GM21529 (cell line): ENCODE measurements around the gene PAFAH2.

ENCODE experiments used
- ATAC-seq: cut with Tn5 transposase; IDR thresholded peaks from one replicate; pipeline ENCODE4 v1.9.1; 2021; ENCODE audit not compliant: unreplicated experiment

PAFAH2 gene

DNA sequence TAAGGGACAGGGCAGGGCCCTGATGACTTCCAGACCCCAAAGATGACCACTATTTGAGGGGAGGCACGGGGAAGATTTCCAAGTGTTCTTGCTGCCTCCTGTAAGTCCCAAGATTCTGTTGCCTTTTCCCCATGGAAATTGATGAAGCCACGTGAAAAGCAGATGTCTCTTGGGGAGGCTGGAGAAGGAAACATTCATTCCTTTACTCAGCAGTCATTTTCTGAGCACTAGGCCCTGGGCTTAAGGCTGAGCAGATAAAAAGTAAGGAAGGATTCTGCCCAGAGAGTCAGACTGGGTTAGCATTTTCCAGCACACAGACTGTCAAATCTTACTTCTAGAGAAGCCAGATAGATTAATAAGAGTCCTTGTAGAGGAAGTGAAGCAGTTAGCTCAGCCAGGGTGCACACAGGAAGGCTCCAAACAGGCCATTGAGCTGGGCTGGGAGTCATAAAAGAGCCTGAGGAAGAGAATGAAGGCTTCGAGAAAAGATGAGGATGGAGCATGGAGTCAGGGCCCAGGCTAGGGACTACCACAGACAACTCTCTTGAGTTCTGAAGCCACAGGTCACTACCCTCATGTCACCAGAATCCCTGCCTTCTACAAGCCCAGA lies 33.9 kb upstream of the PAFAH2 start:
- ATAC-seq: no peak

DNA sequence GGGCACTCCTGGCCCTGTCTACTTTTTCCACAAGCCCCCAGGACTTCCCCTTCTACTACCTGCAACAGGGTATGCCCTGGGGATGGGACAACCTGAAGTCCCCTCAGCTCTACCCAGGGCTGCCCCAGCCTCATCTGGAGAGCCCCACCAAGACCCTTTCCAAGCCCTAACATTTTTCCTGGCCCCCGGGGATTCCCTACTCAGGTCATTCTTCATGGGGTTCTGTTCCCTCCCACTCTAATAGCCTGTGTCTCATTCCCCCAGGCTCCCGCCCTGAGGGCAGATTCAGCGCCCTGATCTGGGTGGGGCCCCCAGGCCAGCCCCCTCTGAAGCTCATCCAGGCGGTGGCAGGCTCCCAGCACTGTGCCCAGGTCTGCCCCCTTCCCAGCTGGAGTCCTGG lies 33.3 kb upstream of the PAFAH2 start:
- ATAC-seq: no peak

DNA sequence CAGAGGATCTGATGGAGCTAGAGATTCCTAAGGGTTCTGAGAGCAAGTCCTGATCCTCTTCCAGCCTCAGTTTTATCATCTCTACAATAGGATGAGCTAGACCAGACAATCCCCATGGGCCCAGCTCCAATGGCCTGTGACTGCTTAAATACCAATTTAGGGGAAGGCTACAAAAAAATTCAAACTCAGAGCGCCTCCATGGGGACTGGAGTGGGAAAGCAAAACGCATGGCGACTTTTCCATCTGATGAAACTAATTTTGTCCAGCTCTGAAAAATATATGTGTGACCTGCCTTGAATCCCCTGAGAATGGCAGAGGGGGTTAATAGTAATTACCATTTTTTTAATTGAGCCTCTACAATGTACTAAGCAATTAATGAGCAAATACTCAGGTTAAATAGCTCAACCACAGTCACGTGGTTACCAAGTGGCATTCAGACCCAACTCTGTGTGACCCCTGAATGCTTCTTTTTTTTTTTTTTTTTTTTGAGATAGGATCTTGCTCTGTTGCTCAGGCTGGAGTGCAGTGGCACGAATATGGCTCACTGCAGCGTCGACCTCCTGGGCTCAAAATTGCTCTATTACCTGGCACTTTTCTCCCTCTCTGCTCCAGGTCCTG lies 32.1 kb upstream of the PAFAH2 start:
- no peak for ATAC-seq

DNA sequence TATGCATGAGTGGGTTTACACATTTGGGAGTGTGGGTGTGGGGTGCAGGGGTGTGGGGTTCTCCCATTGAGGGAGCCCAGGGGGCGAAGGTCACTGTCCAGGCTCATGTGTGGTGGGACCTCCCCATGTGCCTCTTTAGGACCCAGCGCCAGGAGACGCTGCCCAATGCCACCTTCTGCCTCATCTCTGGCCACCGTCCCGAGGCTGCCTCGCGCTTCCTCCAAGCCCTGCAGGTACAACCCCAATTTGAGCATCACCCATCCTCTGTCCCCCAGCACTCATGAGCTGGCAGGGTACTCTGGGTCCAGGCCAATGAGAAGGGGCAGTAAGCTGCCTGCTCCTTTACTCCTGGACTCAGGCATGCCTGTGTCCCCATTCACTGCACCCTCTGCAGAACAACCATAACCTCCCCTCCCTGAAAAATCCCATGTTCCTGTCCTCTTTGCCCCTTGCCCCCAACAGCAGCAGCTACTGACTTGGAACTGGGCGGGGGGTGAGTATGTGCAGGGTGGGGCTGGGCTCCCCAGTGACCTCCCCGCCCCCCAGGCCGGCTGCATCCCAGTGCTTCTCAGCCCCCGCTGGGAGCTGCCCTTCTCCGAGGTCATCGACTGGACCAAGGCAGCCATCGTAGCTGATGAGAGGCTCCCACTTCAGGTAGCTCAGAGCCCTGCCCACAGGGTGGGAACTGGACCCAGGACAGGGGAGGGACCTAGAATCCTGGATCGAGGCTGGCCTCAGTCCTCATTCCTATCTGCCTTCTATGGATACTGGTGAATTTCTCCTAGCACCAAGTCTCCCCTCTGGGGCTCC lies 31.4 kb upstream of the PAFAH2 start:
- ATAC-seq: no peak

DNA sequence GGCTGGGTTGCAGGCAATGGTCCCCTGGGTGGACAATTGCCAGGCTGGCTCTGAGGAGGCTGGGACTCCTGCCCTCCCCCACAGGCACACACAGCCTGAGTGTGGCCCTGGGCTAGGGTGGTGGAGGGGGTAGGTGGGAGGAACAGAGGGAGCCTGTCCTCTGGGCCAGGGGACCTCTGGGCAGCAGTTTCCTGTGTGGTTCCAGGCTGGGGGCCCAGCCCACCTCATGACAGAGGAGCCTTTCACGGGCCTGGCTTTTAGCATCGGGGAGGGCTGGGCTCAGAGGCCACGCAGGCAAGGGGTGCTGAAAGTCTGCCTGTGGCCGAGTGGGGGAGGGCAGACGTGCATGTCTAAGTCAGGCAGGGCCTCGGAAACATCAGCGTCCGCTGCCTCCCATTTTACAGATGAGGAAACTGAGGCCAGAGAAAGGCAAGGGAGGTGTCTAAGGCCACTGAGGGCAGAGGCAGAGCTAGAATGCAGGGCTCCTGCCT lies 30.7 kb upstream of the PAFAH2 start:
- no peak for ATAC-seq

DNA sequence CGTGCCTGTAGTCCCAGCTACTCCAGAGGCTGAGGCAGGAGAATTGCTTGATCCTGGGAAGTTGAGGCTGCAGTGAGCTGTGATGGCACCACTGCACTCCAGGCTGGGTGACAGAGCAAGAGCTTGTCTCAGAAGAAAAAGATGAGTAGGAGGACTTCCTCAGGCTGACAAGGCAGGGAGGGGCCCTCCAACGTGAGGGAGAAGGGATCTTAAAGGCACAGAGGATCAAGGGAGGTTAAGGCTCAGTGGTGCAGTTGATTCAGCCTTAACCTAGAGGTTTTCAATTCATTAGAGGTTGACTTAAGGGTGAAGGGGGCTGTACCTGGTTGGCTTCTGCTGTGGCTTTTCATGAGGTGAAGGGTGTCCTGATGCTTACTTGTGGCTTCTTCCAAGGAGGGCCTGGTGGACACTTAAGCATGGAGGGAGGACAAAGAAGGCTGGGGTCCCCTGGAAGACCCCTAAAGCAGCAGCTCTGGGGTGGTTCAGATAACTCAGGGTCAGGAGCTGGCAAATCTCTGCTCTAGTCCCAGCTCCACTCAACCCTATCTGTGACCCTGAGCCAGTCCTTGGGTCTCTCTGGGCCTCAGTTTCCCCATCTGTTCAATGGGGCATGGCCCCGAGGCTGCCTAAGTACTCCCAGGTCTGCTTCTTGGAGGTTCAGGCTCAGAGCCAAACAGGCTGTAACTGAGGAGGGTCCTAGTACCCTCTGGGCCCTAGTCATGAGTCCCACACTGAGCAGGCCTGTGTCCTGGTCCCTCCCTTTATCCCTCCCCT lies 30.0 kb upstream of the PAFAH2 start:
- no peak for ATAC-seq

DNA sequence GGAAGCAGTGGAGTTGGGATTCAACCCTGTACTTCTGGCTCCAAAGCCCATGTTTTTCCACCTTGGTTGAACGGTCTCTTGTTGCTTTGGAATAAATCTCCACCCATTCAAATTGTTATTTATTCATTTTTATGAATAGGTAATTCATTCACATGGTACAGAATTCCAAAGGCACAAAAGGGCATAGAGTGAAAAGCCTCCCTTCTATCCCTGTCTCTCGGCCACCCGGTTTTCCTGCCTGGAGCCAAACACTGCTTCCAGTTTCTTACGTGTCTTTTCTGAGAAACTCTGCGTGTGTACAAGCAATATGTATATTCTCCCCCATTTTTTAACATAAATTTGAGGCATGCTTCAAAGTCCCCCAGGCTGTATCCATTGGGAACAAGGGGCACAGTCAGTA lies 27.7 kb upstream of the PAFAH2 start:
- no peak for ATAC-seq

DNA sequence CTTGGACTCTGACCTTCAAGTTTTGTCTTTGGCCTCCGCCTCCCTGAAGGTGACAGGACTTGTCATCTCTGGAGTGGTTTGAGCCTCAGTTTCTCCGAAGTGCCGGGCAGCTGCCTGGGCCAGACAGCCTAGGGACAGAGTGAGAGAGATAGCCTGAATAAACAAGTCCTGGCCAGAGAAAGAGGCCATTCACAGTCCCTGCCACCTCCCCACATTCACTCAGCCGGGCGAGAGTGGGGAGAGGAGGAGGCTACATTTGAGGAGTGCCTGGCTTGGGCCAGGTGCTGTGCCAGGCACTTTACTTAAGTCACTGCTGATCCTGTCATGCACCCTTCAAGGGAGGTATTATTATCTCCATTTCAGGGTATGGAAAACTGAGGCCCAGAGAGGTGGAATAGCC lies 27.2 kb upstream of the PAFAH2 start:
- ATAC-seq: no peak

DNA sequence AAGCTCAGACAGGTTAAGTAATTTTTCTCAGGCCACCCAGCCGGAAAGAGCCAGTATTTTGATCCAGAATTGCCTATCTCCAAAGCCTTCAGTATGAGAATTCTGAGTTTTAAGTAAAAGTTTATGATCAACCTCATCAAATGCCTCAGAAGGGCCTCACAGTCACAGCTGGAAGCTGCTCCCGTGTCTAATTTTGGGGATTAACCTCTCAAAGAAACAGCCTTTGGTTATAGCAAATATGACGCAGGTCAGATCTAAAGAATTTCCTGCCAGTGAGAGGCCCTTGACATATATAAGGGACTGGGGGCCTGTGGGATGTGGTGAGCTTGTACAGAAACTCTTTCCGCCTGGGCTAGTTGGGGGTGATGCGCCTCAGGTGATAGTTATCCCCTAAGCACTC lies 26.0 kb upstream of the PAFAH2 start:
- ATAC-seq: no peak

DNA sequence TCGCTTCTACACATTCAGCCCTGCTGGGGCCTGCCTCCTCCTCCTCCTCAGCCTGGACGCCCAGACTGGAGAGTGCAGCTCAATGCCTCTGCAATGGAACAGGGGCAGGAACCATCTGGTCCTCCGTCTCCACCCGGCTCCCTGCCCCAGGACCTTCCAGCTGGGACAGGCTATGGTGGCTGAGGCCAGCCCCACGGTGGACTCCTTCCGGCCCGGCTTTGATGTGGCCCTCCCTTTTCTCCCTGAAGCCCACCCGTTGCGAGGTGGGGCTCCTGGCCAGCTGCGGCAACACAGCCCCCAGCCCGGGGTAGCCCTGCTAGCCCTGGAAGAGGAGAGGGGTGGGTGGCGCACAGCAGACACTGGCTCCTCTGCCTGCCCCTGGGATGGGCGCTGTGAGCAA lies 25.1 kb upstream of the PAFAH2 start:
- ATAC-seq: no peak

DNA sequence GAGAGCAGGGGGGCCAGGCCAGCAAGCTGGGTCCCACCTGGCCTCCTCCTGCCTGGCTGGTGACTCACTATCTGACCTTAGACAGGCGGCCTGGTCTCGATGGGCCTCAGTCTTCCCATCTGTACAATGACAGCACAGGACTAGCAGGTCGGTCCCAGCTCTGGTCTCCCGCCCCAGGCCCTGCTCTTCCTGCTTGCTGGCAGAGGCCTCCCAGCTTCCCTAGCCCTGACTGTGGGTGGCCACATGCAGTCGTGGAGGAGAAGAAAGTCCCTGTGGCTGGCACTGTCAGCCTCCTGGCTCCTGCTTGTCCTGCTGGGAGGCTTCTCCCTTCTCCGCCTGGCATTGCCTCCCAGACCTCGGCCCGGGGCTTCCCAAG lies 24.5 kb upstream of the PAFAH2 start:
- ATAC-seq: no peak

DNA sequence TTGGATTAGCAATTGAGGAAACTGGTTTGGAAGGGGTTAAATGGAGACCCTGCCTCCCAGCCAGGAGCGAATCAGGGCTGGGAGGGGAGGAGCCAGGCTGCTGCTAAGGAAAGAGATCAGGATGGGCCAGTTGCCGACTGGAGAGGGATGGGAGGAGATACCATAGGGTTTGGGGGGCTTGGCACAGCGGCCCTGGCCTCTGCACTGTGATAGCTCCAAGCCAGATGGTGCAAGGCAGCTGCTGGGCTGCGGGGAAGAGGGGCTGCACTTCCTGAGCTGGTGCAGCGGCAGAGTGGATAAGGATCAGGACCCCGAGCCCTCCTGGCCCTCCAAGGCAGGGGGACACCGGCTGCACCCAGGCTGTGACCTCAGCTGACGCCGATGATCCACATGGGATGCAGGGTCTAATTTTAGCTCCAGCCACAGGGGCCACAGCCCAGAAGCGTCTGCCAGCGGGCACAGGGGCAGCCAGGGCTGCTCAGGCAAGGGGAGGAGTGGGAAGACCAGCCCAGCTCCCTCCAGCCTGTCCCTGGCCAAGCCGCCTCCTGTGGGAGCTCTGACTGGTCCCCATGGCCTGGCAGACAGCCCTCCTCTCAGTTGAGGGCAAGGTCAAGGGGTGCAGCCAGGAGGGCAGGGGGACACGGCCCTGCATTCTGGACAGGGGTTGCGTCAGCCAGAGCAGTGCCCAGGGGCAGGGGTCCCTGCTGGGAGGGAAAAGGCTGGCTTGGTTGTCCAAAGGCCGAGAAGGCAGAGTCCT lies 24.0 kb upstream of the PAFAH2 start, which contains the start of gene EXTL1:
TSS of gene EXTL1 (plus strand) at position 129 of the 757 bp plus-strand sequence. CDS start 872 bp downstream, outside the sequence.
- ATAC-seq: no peak

DNA sequence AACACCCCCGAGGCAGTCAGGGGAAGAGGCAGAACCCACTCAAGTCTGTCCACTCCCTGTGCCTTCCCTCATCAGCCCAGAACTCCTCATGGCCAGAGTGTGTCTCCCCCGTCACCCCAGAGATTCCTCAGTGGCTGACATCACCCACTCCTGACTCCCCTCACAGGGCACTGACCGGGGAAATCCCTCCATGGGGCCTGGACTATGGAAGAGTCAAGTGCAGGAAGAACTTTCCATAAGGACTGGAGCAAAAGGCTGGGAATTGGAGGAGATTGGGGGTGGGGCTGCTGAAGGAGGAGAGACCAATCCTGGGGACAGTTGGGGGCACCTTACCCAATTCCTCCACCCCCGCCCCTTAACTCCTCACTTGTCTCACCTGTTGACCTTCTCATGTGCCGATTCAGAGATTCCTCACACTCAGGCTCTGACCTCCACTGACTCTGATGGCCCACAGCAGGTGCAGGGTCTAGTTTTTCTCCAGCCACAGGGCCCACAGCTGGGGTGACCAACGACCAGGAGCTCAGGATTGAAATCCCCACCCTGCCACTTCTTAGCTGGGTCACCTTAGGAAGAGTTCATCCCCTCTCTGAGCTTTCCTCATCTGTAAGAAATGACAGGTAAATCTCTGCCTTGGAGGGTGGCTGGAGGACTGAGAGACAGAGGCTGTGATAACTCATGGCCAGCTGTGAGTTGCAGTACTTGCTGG lies 23.2 kb upstream of the PAFAH2 start:
- ATAC-seq: no peak

DNA sequence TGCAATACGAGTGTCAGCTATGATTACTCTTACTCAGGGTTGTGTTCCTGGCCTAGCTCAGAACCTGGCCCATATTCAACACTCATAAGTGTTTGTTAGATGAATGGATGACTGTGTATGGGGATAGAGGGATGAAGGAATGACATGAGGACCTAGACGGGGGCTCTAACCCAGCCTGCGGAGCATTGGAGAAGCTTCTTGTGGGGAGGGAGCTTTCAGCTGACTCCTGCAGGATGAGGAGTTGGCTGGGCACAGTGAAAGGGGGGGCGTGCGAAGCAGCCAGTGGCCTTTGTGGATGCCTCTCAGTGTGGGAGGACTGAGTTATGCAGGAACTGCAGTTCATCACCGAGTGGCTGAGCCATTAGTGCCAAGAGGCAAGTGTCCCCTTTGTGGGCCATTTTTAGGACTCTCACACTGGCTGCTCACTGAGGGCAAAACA lies 22.5 kb upstream of the PAFAH2 start:
- no peak for ATAC-seq

DNA sequence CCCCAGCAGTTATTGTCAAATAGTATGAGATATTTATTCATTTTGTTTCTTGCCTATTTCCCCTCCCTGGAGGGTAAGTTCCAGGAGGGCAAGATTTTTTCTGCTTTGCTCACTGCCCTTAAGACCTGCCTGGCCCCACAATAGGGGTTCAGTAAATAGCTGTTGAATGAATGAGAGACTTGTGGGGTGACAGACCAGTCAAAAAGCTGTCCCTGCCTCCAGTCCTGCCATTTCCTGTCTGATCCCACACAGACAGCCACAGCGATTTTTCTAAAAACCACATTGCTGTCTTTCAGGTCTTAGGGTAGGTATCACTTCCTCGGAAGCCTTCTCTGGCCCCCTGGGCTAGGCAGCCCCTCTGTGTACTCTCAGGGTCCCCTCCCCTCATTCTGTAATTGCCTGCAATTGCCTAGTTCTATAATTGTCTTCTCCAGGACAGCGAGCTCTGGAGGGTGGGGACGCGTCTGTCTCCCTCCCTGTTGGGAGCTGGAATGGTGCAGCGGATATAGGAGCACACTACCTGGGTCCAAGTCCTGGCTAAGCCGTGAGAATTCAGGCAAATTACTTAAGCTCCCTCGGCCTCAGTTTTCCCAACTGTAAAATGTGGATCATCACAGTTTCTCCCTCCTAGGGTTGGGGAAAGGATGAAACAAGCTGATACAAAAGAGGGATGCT lies 21.9 kb upstream of the PAFAH2 start:
- no peak for ATAC-seq

DNA sequence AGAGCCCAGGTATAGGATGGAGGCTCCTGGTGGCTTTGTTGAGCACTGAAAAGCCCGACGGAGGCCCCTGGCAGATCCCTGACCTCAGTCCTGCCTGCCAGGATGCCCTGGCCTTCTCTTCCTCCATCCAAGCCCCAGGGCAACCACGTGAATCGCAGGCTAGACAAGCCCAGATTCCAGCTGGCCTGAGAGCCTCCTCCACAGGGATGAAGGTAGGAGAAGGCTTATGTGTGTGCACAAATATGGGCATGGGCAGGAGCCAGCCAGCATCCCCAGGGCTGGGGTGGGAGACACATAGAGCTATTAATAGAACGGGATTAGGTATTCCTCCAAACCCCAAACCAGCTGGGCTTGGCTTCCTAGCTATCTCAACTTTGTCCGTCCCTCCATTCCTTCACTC lies 19.7 kb upstream of the PAFAH2 start:
- ATAC-seq: no peak

DNA sequence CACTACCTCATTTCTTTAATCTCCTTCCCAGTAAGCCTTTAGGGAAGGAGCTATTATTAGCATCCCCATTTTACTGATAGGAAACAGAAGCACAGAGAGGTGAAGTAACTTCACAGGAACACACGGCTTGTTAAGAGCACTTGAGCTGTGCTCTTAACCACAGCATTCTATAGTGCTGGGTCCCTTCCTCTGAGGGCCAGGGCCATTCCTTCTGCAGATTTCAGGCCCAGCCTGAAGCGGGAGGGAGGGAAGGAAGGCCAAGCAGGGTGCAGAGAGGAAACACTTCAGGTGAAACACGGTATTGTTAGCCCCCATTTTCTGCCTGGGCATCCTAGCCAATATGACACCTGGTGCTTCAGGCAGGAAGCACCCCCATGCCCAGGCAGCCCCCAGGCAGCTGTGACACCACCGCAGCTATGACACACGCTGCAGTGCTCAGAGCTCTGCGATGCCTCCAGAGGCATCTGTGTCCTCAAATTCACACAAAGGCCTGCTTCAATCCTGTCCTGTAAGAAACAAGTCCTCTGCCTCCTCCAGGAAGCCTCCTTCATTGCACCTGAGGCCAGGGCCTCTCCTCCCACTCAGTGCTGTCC lies 19.2 kb upstream of the PAFAH2 start:
- ATAC-seq: no peak

DNA sequence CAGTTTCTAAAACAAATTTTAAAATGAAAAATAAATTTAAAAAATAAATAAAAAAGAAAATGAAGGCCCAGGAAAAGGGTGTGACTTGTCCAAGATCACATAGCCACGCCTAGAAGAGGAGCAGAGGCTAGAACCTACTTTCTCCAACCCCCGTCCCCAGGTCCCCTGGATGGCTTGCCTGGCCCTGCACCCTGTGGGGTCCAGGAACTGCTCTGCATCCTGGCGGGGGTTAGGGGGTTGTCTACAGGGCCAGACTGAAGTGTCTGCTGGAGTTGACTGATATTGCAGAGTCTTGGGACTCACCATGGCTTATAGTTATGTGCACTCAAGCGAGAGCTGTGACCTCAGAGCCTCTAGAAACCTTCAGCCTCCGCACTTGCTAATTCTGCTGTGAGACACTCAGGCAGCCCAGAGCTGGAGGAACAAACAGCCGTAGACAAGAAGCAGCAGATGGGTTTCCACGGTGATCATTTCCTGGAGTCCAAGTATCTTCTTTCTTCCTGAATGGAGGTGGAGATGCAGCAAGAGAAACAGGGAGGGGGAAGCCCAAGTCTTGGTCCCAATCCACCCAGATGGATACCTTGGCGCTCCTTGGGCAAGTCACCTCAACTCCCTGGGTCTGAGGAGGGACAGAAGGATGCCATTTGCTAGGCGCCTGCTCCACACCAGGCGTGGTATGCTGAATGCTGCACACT lies 18.5 kb upstream of the PAFAH2 start:
- no peak for ATAC-seq
